GM19351 (cell line): ENCODE results near the gene DISC1.
"Not testable (repeated sequence)": the region's sequence is repeated elsewhere in the genome, so short reads cannot be mapped to it uniquely, and the experiment has no call there.

Source experiments
- ATAC-seq: cut with Tn5 transposase; IDR thresholded peaks from one replicate; pipeline ENCODE4 v1.9.1; 2021; ENCODE audit warnings: mild to moderate bottlenecking, moderate library complexity; ENCODE audit not compliant: unreplicated experiment

DISC1 gene

DNA sequence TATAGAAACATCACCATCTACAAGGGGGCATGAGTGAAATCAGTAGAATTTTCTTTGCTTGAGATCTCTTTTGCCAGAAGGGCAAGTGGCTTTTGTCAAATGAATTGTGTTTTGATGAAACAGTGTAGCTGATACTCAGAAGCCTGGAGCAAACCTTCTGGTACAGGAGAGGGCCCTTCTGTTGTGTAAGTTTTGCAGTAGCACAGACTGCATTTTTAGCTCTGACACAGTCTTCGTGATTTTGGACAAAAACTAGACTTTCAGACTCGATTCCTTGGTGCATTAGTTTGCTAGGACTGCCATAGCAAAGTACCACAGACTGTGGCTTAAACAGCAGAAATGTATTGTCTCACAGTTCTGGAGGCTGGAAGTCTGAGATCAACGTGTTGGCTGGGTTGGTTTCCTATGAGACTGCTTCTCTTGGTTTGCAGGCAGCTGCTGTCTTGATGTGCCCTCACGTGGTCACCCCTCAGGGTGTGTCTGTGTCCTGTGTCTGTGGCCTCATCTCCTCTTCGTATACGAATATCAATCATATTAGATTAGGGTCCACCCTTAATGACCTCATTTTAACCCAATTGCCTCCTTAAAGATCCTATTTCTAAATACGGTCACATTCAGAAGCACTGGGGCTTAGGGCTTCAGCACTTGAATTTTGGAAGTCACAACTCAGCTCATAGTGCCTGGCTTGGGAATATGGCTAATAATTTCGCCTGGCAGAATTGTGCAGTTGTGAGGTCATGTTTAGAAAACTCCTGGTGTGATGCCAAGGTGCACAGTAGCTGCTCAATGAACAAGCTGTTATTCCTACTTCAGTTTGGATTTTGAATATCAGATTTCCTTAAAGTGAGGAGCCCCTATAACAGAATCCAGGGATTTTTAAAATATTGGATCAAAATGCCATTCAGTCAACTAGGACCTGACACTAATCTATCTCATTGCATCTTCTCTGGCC, 21.2 kb upstream of the DISC1 start:
- no peak for ATAC-seq

DNA sequence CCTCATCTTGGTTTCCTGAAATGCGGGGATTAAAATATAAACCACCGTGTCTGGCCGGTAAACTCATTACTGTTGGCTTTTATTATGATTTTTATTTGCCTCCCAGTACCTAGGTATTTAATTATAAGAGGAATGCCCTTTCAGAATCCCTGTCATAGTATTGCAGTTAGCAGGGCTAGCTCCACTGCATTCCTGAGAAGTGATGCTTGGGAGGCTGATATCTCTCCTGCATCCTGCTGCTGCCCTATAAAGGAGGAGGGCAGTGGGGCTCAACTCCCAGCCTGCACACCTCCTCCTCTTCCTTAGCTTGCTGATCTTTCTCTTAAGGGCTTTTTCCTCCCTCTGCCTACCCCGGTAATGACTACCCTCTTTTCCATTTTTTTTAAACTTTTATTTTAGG, 19.9 kb upstream of the DISC1 start:
- no peak for ATAC-seq

DNA sequence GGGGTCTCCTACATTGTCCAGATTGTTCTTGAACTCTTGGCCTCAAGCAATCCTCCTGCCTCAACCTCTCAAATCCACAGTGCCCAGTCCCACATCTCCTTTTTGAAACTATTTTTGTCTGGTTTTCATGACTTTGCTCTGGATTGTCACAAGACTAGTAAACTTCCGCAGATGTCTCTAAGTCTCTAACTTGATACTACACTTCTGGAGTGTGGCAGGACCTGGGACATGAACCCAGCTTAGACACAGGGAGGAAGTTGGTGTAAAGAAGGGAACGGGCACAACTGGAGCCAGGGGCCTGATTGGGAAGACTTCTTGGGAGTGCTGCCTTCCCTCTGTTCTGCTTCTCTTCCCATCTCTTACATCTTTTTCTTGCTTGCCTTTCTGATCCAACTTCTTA, 16.2 kb upstream of the DISC1 start:
- ATAC-seq: no peak

DNA sequence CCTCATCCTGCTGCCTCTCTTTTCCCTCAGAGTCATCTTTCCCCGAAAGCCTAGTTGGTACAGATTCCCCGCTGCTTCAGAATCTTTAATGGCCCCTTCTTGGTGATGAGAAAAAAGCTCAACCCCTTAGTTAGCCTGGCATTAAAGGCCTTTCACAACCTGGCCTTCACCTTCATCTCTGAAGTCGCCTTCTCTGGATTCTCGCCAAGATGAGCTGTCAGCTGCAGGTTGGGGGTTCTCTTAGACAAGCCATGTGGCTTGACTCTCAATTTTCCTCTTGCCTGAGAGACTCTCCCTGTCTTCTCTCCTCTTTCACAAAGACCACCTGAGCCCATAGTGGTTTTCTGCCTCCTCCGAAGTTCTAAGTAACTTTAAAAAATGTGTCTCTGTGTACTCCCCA, 15.5 kb upstream of the DISC1 start:
- ATAC-seq: no peak

DNA sequence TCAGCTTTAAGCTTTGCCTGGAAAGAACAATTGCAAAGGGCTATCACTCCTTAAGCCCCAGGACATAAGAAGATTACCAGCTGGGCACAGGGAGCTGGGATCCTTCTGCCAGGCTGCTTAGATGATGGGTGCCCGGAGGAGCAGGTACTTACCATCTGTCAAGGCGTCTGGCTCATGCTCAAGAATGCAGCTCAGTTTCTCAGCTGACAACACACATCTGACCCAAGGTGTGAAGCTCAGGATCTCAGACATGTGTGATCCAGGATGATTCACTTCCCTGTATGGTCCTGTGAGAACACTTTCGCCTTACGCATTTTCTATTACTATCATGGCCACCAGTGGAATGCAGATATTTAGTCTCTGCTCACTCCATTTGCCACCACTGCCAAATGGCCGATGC, 14.7 kb upstream of the DISC1 start:
- no peak for ATAC-seq

DNA sequence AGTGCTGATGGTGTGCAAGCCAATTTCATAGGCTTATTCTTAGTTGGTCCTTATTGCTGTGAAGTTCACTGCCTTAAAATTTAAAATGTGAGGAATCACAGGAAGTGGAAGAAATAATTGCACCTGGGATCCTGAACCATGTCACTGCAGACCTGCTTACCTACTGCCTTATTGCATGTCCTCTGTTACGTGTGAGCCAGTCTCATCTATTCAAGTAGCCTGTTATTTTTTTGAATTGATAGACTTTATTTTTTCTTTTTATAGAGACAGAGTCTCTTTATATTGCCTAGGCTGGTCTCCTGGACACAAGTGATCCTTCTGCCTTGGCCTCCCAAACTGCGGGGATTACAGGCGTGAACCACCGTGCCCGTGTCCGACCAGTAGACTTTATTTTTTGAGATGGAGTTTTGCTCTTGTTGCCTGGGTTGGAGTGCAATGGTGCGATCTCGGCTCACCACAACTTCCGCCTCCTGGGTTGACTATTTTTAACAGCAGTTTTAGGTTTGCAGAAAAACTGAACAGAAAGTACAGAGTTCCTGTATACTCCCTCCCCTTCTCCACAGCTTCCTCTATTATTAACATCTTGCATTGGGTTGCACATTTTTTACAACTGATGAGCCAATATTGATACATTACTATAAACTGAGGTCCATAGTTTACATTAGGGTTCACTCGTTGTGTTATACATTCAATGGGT, 14.0 kb upstream of the DISC1 start:
- ATAC-seq: peak; percentile 94

DNA sequence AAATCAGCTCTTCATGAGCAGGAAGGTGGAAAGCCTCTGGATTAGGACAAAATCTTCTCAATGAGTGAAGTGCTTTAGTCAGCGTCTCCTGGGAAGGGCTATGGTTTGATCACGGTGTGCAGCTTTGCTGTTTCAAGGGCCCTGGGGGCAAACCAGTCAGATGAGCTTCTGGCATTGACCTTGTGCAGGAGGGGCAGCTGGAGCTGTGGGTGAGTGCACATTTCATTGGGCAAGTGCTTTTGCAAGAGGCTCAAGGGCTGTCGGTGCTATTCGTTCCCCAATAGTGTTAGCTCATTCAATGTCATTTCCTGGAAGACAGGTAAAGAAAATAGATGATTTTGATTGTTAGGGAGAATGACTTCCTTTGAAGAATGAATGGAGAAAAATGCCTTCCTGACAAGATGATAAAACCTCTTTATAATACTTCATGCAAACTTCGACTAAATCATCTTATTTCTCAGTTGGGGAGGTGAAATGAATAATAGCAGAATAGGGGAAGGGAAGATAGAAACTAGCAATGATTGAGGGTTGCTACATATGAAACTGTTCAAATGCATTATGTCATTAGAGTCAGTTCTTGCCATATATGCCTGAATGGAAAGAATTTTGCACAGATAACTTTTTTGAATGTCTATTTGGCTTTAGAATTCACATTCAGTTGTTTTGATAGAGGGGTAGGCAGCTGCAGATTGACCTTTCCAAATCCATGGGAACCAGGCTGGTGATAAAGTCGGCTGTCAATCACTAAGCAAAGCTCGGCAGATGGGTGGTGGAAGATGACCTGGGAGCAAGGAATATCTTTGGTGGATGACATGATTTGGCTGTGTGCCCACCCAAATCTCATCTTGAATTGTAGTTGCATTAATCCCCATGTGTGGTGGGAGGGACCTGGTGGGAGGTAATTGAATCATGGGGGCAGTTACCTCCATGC, 12.9 kb upstream of the DISC1 start:
- peak; percentile 52 for ATAC-seq

DNA sequence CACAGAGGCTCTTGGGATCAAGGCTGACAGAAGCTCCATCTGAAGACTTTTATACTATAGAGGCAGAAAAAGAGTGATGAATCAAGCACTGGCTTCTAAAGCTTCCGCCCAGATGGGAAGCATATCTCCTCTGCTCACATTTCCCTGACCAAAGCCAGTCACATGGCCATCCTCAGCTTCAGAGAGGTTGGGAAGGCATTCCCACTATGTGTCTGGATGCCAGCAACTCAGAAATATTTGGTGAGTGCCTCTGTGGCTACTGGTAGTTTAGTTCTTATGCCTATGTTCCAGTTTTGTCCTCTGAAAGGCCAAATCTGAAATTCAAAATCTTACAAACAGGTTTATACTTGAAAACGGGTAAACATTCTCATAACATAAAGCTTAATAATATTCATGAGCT, 9.9 kb upstream of the DISC1 start:
- ATAC-seq: no peak

DNA sequence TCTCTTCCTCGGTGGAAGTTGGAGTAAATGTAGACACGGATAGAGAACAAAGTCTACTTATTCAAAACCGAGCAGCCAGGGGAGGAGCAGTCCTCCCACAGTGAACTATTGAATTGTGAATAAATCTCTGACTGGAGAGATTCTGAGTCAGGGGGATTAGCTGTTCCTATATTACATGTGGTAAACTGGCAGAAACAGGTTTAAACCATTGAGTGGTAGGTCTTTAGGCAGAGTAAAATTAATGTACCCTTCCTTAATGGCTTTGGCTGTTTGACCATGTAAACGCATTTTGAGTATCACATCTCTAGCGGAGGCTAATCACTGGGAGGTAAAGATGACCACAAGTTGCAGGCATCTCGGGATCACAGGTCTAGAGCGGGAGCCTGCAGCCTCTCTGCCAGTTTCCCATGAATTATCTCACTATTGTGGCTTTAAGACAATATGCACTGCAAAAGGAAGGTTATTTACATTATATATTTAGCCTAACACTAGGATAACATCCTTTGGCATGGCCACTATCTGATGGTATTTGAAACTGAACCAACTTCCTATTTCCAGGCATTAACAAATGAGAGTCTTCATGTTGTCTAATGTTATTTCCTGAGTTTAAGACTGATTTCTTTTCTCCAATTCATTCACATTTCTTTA, 7.9 kb upstream of the DISC1 start:
- no peak for ATAC-seq

DNA sequence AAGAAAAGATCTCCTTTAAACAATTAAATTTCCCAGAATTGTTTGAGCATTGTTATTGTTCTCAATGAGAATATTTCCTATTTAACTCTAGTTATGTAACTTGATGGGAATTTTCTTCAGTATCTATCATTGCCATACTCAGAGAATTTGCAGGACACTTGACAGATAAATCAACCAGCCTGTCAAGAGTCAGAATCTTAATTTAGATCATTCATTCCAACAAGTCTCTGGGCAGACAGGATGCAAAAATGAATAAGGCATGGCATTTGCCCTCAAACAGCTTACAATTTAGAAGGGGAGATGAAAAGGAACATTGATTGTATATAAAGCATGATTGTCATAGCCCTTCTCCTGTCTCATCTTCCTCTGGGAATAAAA, 7.3 kb upstream of the DISC1 start:
- no peak for ATAC-seq

DNA sequence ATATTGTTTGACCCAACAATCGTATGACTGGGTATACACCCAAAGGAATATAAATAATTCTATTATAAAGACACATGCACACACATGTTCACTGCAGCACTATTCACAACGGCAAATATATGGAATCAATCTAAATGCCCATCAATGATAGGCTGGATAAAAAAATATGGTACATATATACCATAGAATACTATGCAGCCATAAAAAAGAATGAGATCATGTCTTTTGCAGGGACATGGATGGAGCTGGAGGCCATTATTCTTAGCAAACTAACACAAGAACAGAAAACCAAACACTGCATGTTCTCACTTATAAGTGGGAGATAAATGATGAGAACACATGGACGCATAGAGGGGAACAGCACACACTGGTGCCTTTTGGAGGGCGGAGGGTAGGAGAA, 1.5 kb upstream of the DISC1 start:
- ATAC-seq: not testable (repeated sequence)

DNA sequence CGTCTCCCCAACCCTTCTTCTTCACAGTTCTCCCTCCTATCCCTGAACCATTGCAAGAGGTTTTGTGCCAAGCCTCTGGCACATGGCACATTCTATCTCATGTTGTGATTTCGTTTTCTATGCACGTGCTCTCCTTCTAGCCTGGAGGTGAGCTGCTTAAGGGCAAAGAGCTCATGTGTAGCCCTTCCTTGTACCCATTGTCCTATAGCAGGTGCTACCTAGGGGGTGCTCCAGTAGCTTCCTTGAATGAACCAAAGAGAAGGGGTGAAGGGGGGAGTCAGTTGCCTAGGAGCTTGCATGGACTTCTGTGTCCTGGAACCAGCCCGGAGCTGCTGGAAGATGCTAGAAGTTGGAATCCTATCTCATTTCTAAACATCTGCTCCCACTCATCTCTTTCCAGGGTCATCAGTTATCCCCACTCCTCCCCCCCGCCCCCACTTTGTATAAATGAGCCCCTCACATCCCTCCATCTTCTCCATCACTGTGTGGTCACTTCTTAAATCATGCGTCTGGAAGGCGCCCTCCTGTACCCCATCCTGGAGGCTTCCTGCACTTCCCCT, 535 bp upstream of the DISC1 start:
- ATAC-seq: no peak

DNA sequence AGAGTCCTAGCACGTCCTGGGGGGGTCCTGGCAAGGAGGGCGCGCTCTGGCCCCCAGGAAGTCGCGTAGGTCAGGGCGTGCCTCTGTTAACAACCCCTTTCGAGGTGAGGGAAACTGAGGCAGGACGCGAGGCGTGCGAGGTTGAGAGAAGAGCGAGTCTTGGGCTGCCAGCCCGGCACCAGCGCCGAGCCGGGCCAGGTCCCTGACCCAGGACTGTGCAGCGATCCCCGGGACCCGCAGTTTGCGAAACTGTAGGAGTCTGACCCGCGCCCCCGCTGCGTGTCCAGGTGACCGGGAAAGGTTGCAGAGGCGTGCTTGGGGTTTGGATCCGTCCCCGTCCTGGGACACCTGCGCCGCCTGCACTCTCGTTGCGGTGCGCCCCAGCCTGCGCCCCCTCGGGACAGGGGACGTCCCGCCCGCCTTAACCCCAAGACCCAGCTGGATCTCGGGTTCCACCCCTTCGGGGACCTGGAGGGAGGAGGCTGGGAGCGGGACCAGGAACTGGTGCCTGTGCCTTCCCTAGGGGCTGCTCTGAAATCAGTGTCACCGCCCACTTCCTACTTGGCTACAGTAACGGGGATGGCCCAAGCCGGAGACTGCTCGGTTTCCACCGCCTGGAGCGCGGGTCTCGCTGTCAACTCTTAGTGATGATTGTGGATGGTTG, 493 bp downstream of the DISC1 start:
- peak; percentile 48 for ATAC-seq

DNA sequence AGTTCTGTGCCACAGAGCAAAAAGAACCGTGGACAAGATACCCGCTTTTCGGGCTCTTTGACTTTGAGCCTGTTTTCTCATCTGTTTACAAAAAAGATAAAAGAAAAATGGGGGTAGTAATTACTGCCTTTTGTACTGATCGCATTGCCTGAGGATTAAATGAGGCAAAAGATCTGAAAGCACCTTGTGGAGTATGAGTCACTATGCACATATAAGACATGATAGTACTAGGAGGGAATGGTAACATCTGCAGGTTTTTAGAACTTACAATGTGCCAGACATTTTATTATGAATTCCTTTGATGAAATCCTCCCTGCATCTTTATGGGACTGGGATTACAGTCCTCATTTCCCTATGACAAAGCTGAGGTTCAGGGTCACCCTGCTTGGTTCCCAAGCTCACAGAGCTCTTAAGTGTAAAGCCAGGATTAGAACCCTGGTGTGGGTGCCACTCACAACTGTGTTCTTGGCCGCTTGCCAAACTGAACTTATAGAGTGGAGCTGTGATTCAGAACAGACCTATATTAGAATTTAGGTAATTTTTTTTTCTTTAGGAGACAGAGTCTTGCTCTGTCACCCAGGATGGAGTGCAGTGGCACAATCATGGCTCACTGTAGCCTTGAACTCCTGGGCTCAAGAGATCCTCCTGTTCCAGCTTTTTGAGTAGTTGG, 1.8 kb downstream of the DISC1 start:
- ATAC-seq: no peak

DNA sequence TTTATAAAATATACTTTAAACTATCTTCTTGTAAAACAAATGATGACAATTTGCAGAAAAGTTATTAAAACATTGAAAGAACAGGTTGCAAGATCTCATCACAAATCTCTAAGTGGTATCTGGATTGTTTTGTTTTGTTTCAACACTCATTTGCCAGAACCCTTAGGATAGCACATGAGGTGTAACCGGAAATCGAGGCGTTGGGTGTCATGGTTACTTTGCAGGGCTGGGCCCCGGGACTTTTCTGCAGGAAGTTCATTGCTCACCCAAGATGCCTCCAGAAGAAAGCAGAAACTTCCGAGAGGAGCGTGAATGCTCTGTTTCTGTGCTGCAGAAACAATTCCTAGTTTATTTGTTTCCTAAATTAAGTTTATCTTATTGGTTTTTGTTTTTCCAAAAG, 2.5 kb downstream of the DISC1 start:
- no peak for ATAC-seq

DNA sequence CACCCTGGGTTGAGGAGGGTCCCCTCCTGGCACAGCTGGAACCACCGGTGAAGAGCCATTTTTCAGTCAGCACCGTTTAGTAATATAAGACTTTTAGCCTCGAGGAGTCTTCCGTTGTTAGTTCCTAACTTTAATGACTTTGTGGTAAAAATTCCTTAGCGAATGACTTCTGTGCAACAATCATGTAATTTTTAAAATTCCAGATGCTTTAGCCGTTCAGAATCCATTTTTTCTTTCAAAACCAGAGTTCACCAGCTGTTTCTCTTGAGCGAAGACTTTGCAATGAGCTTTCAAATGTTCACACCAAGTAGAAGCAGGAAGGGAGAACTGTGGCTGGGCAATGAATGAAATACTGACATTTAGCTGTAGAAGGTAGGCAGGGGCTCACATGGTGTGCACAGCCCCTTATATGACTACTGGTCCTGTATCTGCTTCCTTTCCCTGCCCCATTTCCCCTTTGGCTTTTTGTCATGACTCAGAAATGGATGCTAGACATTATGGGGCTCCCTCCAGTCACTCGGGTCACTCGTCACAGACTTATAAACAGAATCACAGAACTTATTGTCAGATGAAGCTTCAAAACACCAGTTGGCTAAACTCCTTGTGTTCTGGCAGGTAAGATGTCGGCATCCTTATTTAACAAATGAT, 4.1 kb downstream of the DISC1 start:
- ATAC-seq: no peak

DNA sequence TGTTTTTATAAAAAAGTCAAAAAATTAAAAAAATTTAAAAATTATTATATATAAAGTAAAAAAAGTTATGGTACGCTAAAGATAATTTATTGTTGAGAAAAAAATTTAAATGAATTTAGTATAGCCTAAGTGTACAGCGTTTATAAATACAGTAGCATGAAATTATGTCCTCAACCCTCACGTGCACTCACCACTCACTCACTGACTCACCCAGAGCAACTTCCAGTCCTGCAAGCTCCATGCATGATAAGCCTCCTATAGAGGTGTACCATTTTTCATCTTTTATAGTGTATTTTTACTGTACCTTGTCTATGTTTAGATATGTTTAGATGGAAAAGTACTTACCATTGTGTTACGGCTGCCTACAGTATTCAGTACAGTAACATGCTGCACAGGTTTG, 5.1 kb downstream of the DISC1 start:
- ATAC-seq: no peak

DNA sequence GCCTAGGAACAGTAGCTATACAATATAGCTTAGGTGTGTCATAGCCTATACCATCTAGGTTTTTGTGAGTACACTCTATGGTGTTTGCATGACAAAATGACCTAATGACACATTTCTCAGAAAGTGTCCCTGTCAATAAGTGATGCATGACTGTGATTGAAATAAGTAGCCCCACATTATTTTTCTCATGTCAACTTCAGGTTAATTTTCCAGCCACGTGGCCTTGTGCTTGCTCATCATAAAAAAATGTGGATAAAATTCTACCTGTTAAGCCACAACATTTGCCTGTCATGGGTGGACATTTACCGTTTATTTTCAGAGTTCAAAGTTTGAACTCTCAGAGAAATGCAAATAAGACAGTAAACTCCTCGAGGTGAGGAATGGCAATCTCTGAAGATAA, 5.5 kb downstream of the DISC1 start:
- ATAC-seq: no peak
